PC-9 (cell line): ENCODE results near the gene MSH3. TPM values are rescaled to one million over a fixed set of nuclear protein-coding genes. Genes with fewer than 3 reads are reported as not detected.

Source experiments
- BruUV-seq: library from RNA; stranded (reverse); fragments of 400-500 nt; replicated peaks from 2 replicates; lab custom pipeline; 2021; lab: Mats Ljungman, UMichigan
- CTCF ChIA-PET: fragments of 300-600 bp; sonication (Branson Sonifier 250); formaldehyde crosslinking; loops from one replicate; lab custom pipeline; 2022; ENCODE audit warnings: antibody characterized with exemption; lab: Charles Lee
- POLR2A ChIA-PET: fragments of 300-600 bp; sonication (Branson Sonifier 250); formaldehyde crosslinking; loops from one replicate; lab custom pipeline; 2022; ENCODE audit warnings: antibody characterized with exemption; ENCODE audit not compliant: unreplicated experiment; lab: Charles Lee
- DNase-seq, 2 experiments: peaks; one replicate each; pipeline versions ENCODE4 v3.0.0 to v3.0.0-alpha.2; 2015 to 2022; ENCODE audit warnings: mixed read lengths in 1 of 2
- H2AFZ ChIP-seq: fragments of 200-600 bp; sonication (generic); 2 replicates; pipeline ENCODE4 v1.8.1; 2017; ENCODE audit warnings: antibody characterized with exemption
- H3F3A ChIP-seq: fragments of 200-600 bp; sonication (generic); 2 replicates; pipeline ENCODE4 v1.8.1; 2017; ENCODE audit warnings: antibody characterized with exemption, mild to moderate bottlenecking, low read depth; ENCODE audit not compliant: insufficient read depth
- H3K27ac ChIP-seq: fragments of 200-600 bp; sonication (generic); 2 replicates; pipeline ENCODE4 v1.6.1; 2016; ENCODE audit warnings: mixed run types
- H3K27me3 ChIP-seq: fragments of 200-600 bp; sonication (generic); 2 replicates; pipeline ENCODE4 v1.6.1; 2016; ENCODE audit warnings: low read depth, mixed run types; ENCODE audit not compliant: insufficient read depth
- H3K36me3 ChIP-seq: fragments of 200-600 bp; sonication (generic); 2 replicates; pipeline ENCODE4 v1.6.1; 2016; ENCODE audit warnings: low read depth, mixed run types
- H3K4me1 ChIP-seq: fragments of 200-600 bp; sonication (generic); replicated peaks from 2 replicates; pipeline ENCODE4 v1.6.1; 2016; ENCODE audit warnings: mixed run types; ENCODE audit not compliant: insufficient read depth
- H3K4me2 ChIP-seq: fragments of 200-600 bp; sonication (generic); 2 replicates; pipeline ENCODE4 v1.6.1; 2017; ENCODE audit warnings: mixed run types
- H3K4me3 ChIP-seq: fragments of 200-600 bp; sonication (generic); 2 replicates; pipeline ENCODE4 v1.6.1; 2016; ENCODE audit warnings: mixed run types
- H3K79me2 ChIP-seq: fragments of 200-600 bp; sonication (generic); 2 replicates; pipeline ENCODE4 v1.6.1; 2017; ENCODE audit warnings: low read depth, mixed run types
- H3K9me2 ChIP-seq: fragments of 200-600 bp; sonication (generic); 2 replicates; pipeline ENCODE4 v1.8.1; 2017; ENCODE audit warnings: mild to moderate bottlenecking; ENCODE audit not compliant: insufficient read depth
- H3K9me3 ChIP-seq: fragments of 200-600 bp; sonication (generic); 2 replicates; pipeline ENCODE4 v1.8.1; 2016; ENCODE audit warnings: low read depth; ENCODE audit not compliant: insufficient read depth
- H4K20me1 ChIP-seq: fragments of 200-600 bp; sonication (generic); 2 replicates; pipeline ENCODE4 v1.8.1; 2017; ENCODE audit not compliant: insufficient read depth
- EZH2 ChIP-seq: fragments of 200-600 bp; sonication (generic); IDR thresholded peaks from 2 replicates; pipeline ENCODE4 v1.8.0; 2017; ENCODE audit warnings: antibody characterized with exemption, low read depth
- intact Hi-C: fragments of 100-400 bp; cut with micrococcal nuclease; formaldehyde crosslinking; loops from one replicate; pipeline ENCODE4 v1.10.0; 2022; ENCODE audit not compliant: unreplicated experiment
- total RNA-seq: library from RNA; stranded (reverse); gene quantifications from 2 replicates; pipeline ENCODE4 v1.2.3, GENCODE V29; 2021
- TF ChIP-seq, protein P1 (sequence below): fragments of 200-600 bp; sonication (generic); conservative IDR thresholded peaks from 2 replicates; pipeline ENCODE4 v1.6.1; 2017; ENCODE audit warnings: mixed run types, antibody characterized with exemption, mild to moderate bottlenecking, moderate library complexity

The MSH3 gene
- total RNA-seq, 1 experiment from 2014 or later: 16.9 TPM

DNA sequence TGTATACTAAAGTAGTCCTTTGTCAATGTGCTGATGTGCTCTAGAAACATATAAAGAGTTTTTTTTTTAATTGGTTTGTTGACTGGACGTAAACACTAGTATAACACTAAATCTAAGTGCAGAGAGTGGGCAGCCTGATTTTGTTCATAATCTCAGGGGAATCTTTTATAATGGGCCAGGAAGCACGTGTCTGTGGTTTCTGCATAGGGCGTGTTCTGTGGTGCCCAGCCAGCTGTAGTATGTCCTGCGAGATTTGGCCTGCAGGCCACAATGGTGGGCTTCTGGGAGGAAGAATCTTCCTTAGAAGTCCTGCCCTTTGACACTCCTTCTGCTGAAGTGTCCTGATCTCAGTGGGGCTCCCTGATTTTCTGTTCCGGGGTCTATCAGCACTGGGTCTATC, 49.3 kb downstream of the MSH3 start:
- H3K4me2 ChIP-seq: no peak overlapping the region
- CTCF ChIA-PET: no interaction called here
- H3K79me2 ChIP-seq: no peaks in the 10 kb centered on the region
- H4K20me1 ChIP-seq: no peaks in the 10 kb centered on the region
- no peaks in the 10 kb centered on the region for H3K9me3 ChIP-seq
- H3F3A ChIP-seq: no peaks in the 10 kb centered on the region
- H3K4me1 ChIP-seq: no peaks in the 10 kb centered on the region
- no peak overlapping the region for H2AFZ ChIP-seq
- no peaks in the 10 kb centered on the region for H3K27me3 ChIP-seq
- H3K27ac ChIP-seq: no peak overlapping the region
- intact Hi-C loops: no loop called here
- BruUV-seq: no TSS peak
- H3K36me3 ChIP-seq: 0 out of 2 replicates have a peak, but pooled peaks cover 3% of the 10 kb centered on the region
- no peak overlapping the region for H3K4me3 ChIP-seq
- TF ChIP-seq EZH2: no peak
- TF ChIP-seq, protein P1, sequence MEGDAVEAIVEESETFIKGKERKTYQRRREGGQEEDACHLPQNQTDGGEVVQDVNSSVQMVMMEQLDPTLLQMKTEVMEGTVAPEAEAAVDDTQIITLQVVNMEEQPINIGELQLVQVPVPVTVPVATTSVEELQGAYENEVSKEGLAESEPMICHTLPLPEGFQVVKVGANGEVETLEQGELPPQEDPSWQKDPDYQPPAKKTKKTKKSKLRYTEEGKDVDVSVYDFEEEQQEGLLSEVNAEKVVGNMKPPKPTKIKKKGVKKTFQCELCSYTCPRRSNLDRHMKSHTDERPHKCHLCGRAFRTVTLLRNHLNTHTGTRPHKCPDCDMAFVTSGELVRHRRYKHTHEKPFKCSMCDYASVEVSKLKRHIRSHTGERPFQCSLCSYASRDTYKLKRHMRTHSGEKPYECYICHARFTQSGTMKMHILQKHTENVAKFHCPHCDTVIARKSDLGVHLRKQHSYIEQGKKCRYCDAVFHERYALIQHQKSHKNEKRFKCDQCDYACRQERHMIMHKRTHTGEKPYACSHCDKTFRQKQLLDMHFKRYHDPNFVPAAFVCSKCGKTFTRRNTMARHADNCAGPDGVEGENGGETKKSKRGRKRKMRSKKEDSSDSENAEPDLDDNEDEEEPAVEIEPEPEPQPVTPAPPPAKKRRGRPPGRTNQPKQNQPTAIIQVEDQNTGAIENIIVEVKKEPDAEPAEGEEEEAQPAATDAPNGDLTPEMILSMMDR: no peak
- DNase-seq: no peak
- POLR2A ChIA-PET: no interaction called here
- no peaks in the 10 kb centered on the region for H3K9me2 ChIP-seq

DNA sequence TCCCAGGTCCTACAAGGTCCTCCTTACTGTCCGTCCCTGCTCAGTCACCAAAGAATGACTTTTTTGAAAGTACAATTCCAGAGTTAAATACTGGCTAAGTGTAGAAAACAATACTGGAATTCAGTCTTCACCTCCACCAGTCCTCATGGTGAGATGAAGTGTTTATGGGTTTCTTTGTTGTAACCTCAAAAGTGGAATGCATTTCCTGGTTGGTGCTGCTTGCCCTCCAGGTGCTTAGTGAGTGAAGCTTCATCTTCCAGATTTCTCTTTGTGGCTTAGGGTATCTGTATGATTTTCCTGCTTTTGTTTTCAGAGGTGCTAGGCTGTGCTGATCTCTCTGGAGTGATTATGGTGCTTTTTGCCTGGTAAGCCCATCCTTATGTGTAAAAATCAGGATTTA, 49.8 kb downstream of the MSH3 start:
- H4K20me1 ChIP-seq: no peaks in the 10 kb centered on the region
- no peaks in the 10 kb centered on the region for H3K79me2 ChIP-seq
- no peaks in the 10 kb centered on the region for H3K4me1 ChIP-seq
- no TSS peak for BruUV-seq
- TF ChIP-seq EZH2: no peak
- TF ChIP-seq, protein P1: no peak
- H3K4me2 ChIP-seq: no peak overlapping the region
- H3K36me3 ChIP-seq: 0 out of 2 replicates have a peak, but pooled peaks cover 3% of the 10 kb centered on the region
- intact Hi-C loops: no loop called here
- H2AFZ ChIP-seq: no peak overlapping the region
- no peaks in the 10 kb centered on the region for H3K9me3 ChIP-seq
- no peaks in the 10 kb centered on the region for H3K9me2 ChIP-seq
- no peak overlapping the region for H3K27ac ChIP-seq
- CTCF ChIA-PET: no interaction called here
- POLR2A ChIA-PET: interaction anchor here (0.6 kb wide), 1 partner anchor 1359 kb away, joined by 3 read pairs; no protein-coding TSS in a partner anchor
- H3K4me3 ChIP-seq: no peak overlapping the region
- no peaks in the 10 kb centered on the region for H3K27me3 ChIP-seq
- no peak for DNase-seq
- no peaks in the 10 kb centered on the region for H3F3A ChIP-seq

DNA sequence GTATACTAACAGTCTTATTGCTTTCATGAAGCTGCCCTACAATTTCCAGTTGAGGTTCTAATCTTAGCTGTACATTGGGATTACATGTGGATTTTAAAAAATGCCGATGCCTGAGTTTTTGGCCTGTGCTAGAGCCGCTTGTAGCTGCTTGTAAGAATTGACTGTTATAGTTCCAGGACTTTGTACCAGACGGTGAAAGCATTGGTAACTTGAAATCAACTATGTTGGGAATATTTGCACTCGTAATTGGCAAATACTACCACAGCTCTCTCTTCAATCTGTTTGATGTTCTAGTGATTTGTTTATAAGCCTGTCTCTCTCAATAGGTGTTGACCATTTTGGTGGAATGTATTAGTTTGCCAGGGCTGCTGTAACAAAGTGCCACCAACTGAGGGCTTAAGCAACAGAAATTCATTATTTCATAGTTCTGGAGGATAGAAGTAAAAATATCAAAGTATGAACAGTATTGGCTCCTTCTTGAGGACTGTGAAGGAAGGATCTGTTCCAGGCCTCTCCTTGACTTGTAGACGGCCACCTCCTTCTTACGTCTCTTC, 50.8 kb downstream of the MSH3 start:
- Histone ChIP-seq H3K4me3 (no peak overlapping the region), H3K27me3 (no peaks in the 10 kb centered on the region), H3K9me2 (no peaks in the 10 kb centered on the region), H3K4me1 (no peaks in the 10 kb centered on the region), H4K20me1 (no peaks in the 10 kb centered on the region), H3F3A (no peaks in the 10 kb centered on the region), H2AFZ (no peak overlapping the region), H3K4me2 (no peak overlapping the region), H3K27ac (no peak overlapping the region), H3K36me3 (0 out of 2 replicates have a peak, but pooled peaks cover 3% of the 10 kb centered on the region), H3K79me2 (no peaks in the 10 kb centered on the region), H3K9me3 (no peaks in the 10 kb centered on the region)
- ChIA-PET POLR2A (no interaction called here), CTCF (interaction anchor here (0.6 kb wide), 1 partner anchor 490 kb away, joined by 4 read pairs; no protein-coding TSS in a partner anchor)
- BruUV-seq: no TSS peak
- intact Hi-C loops: loop anchor here (5.0 kb wide), 1 partner anchor 402 kb away; no protein-coding TSS in a partner anchor
- no peak for TF ChIP-seq EZH2
- TF ChIP-seq, protein P1: no peak
- DNase-seq: no peak
